GM19452 (cell line): ENCODE measurements around the gene CBLN1.

Experiments
- ATAC-seq: cut with Tn5 transposase; IDR thresholded peaks from one replicate; pipeline ENCODE4 v1.9.1; 2021; ENCODE audit not compliant: unreplicated experiment

The CBLN1 gene

DNA sequence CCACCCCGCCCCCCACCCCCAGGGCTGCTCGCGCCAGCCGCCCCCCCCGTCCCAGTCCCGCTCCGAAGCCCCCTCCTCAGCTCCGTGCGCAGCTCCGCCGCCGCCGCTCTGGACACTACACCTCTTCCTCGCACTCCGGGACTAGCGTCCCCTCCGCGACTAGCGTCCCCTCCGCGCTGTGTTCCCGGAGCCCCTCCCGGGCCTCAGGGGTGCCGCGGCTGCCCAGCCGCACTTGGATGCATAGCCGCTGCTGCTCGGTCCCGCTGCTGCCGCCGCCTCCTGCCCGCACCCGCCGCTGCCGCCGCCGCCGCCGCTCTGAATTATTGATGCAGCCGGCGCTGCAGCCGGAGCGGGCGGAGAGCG, at the start of gene CBLN1:
Gene CBLN1 (minus strand): TSS at position 359 of the 363 bp plus-strand sequence. CDS start 373 bp downstream, outside the sequence.
- ATAC-seq, result peak; percentile 19

DNA sequence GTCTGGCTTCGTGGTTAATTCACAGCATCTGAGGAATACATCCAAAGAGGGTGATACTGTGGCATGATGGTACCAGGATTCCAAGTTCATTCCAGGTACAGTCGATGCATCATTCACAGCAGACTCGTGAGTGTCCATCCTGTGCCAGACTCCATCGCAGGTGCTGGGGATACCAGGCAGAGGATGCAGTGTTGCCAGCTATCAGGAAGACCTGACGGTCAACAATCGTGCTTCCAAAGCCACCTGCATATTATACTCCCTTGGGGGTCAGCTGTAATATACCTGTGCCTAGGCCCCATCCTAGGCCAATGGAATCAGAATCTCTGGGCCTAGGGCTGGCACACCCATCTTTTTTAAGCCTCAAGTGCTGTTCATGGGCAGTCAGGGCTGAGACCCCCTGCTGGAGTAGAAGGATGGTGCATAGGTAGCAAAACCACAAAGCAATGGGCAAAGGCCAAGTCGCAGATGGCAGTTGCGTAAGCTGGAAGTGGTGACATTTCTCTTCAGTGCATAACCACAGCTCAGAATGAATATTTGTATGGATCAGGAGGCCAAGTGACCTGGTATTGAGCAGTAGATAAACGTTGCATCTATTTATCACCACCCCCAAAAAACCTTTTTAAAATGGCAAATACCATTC, 49.0 kb upstream of the CBLN1 start:
- no peak for ATAC-seq

DNA sequence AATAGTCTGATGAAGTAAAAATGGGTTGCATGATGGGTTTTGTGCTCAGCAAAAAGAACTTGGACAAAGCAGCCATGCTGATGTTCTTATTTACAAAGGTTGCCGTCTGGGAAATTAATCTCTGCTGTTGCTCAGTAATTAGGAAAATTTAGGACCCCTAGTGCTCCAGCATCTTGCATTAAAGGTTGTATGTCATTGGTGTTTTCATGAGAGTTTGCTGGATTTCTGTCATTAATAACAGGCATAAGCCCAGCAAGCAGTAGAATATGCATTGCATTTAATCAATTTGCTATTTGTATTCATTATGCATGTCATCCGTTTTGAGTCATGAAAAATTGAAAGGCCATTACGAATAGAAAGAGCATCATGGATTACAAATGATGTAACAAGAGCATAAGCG, 46.7 kb upstream of the CBLN1 start:
- no peak for ATAC-seq

DNA sequence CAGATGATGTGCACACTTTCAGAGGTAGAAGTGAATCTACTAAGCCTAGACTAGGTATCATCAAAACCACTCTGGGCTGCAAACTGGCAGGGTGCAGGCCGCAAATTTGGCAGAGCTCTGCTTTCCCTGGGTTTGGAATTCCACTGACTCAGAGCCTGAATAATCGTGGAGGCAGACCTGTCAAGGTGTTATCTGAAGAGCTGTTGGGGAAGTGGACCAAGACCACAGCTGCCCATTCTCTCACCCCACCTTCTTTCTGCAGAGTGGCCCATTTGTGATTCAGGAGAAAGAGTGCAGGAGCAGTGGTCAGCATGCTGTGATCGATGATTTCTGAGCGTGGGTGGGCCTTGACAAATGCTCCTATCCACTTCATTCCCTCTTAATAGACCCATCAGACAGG, 45.8 kb upstream of the CBLN1 start:
- no peak for ATAC-seq

- no peak for ATAC-seq
Measured at GRCh38 chr16:49324703-49325102, 43.1 kb upstream of the CBLN1 start.

- no peak for ATAC-seq
Measured at GRCh38 chr16:49315602-49316001, 34.0 kb upstream of the CBLN1 start.

DNA sequence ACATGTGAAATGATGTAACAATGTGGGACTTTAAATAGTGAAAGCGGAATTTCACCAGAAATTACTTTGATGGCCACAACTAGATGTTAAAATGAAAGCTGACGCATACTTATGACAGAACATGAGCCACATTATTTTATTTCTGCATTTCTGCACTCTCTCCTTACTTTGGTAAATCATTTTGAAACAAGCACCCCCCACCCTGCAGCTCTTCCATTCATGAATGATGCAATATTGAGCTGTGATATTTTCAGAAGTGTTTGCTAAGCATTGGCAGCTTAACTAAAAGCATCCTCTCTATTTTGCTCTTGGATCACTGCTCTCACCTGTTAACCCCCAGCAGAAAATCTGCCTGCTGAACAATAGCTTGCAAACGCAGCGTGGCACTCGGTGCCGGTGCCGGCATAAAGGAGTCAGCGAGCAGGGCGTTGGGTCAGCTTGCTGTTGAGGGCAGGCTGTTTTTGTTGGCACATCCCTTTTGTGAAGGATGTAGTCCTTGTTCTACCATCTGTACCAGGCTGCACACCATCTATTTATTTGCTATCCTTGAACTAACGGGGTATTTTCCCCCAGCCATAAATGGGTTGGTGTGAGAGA, 30.8 kb upstream of the CBLN1 start:
- ATAC-seq, result no peak

DNA sequence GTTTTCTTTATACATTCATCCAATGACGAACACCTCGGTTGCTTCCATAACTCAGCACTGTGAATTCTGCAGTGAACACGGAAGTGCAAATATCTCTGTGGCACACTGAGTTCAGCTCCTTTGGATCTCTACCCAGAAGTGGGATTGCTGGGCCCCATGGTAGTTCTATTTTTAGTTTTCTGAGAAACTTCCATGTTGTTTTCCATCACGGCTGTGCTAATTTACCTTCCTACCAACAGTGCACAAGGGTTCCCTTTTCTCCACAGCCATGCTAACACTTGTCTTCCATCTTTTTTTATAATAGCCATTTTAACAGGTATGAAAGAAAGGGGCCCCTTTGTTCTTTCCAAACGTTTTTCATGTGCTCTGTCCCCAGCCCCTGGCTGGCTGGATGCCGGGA, 30.2 kb upstream of the CBLN1 start:
- no peak for ATAC-seq

GRCh38 chr16:49307176-49307575, 25.5 kb upstream of the CBLN1 start:
- no peak for ATAC-seq

- ATAC-seq, result no peak
Measured at GRCh38 chr16:49305406-49305805, 23.8 kb upstream of the CBLN1 start.

GRCh38 chr16:49292413-49292812, 10.8 kb upstream of the CBLN1 start:
- ATAC-seq, result no peak

- no peak for ATAC-seq
Measured at GRCh38 chr16:49287572-49287971, 5.9 kb upstream of the CBLN1 start.

DNA sequence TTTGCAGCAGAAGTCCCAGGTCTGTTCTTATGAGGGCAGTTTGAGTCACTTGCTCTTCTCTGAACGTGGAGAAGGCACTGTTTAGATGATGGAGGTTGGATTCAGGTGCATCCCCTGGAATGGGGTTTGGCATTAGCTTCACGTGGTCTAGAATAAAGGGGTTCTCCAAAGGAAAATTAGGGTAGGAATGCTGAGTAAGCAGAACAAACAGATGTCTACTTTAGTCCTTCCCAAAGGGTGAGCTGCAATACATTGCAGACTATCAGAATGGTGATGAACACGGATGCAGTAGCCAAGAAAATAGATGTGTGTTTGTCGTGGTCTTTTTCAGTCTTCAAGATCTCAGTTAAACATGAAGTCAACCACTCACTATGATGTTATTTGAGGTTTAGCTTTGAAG, 3.3 kb upstream of the CBLN1 start:
- ATAC-seq, result no peak

DNA sequence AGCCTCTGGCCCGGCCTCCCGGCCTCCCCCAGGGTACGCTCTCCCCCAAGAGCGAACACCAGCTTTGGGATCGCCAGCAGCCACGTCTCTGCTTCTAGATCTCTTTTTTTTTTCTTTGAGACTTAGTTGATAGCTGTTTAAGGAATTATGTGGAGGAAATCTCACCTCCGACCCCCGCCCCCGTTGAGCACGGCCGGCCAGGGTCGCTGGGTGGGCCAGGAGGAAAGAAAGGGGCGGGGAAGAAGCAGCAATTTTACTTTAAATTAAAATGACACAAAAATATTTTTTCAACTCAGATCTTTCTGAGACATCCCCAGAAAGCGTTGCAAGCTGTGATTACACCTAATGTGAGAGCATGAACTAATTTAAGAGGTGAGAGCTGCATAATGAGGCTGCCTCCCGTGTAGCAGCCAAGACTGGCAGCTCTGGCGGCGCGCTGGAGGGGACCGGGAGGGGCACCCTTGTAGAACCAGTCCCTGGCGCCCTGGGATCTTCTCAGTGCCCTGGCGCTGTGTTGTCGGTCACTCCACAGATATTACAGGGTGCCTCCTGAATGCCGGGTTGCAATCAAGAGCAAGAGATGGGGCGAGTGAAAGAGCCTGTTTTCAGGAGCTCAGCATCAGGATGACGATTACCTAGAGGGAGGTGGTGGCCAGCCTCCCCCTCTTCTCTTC, 1.9 kb upstream of the CBLN1 start:
- no peak for ATAC-seq

DNA sequence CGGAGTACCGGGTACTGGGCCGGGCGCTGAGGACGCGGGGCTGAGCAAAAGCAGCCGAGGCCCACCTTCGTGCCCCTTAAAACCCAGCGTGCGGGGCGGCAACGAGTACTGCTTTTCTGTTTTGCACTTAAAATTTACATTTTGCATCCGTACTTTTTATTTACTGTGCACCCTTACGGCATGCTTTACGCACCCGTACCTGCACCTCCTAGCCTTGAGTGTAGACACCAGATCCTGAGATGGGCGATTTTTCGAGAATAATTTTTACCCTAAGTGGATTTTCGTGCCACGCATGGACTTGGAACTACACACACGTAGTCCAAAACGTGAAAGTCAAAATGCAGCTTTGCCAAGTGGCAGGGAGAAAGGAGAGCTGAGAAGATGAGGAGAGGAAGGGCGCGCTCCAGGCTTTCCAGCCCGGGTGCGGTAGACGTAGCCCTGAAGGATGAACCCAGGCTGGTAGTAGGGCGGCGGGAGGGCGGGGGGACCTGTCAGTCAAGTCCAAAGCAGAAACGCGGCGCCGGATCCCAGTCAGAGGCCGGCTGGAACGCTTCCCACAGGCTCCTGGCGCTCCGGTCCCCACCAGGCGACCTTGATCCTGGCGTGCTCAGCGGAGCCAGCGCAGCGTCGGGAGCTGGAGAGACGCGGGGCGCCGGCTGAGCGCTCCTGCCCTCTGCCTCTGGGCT, 1.2 kb upstream of the CBLN1 start:
- no peak for ATAC-seq

DNA sequence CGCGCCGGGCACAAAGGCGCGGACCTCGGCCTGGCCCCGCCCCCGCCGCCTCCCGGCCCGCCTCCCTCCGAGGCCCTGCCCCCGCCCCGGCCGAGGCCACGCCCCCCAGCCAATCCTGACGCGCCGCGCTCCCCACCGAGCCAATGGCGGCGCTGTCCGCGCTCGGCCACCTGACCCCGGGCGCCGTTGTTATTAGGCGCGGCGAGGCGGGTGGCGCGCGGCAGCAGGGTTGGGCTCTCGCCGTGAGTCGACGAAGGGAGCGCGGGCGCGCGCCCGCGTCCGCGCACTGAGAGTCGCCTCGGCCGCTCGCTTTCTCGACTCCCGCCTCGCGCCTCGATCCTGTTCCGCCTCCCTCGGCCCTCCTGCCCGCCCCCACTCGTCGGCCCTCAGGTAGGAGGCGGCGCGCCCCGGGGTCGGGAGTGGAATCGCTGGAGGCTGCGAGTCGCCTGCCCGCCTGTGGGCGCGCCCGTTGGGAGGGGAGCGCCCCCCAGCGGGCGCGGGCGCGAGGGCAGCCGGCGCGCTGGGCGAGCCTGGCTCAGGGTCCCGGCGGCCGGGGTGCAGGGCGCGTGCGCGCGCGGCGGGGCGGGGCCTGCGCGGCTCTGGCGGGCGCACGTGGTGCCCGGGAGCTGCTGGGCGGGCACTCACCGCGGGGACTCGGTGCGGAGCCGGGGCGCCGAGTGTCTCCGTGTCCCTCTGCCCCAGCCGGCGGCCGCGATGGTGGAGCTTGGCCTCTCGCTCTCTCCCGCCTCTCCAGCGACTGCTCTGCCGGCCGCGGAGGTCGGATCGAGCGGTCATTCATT, 405 bp upstream of the CBLN1 start:
- peak; percentile 84 for ATAC-seq

GRCh38 chr16:49280841-49281371, 732 bp downstream of the CBLN1 start:
- no peak for ATAC-seq

DNA sequence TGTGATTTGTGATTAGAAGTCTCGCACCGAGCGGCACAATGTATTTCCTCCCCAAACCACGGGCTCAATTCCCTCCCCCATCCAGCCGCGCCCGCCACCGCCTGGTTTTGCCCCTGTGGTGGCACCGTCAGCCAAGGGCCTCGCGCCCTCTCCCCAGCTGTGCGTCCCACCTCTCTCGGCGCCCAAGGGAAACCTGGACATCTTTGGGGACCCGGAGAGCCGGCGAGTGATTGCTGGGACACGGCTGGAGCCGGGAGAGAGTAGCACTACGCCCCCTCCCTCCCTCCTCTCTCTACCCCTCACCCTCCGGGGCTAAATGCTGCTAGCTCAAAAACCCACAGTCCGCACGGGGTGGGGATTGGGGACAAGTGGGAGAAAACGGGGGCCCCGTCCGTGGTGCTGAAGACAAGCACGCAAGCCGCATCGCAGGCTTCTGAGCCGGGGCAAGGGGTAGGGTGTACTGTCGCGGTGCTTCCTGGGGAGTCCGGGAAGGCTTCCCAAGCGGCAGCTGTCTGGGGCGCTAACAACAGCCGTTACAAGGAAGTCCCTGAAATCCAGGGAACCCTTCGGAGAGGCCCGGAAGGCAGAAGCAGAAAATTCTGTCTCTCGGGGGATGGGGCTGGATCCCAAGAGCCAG, 1.4 kb downstream of the CBLN1 start:
- no peak for ATAC-seq

DNA sequence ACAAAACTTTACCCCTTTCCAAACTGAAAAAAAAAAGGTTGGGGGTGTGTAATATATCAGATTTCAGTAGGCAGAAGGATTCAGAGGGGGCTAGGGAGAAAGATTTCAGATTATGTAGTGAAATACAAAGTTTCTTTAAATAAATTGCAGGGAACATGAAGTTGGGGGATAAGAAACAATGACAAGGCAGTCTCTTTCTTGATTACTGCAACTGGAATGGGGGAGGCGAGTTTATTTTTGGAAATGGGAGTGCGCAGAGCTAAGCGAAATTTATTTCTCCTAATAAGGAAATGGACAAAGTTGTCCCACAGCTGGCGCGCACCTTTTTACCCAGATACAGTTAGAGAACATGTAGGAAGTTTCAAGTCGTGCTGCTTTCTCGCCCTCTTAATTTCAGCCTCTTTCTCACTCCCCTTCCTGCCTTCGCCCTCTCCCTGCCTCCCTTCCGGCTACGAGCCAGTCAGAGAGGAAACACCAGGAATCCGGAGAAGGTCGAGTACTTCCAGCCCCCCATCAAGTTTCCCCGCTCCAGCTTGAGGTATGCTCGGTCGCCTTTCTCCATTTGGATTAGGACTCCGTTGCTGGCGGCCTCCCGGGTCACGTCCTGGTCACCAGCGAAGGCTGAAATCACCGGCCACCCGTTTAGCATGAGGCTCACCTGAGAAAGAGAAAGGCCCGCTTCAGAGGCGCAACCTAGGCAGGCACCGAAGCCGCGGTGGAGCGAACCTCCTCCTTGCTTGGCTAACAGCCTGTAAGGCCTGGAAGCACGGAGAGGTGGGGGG, 2.5 kb downstream of the CBLN1 start:
- no peak for ATAC-seq

- no peak for ATAC-seq
Measured at GRCh38 chr16:49278567-49278827, 3.1 kb downstream of the CBLN1 start.
